GM12878 (cell line): Measurements from ENCODE around the gene LHX5. TPM values are rescaled to one million over a fixed set of nuclear protein-coding genes. Genes with fewer than 3 reads are reported as not detected.

Source experiments
- ATAC-seq: fragments of 200-7000 bp; cut with Tn5 transposase; 3 replicates; pipeline ENCODE4 v1.9.1; 2020; ENCODE audit warnings: mild to moderate bottlenecking, moderate library complexity
- BruUV-seq: library from RNA; stranded (reverse); fragments of 400-500 nt; replicated peaks from 2 replicates; lab custom pipeline; 2021; lab: Mats Ljungman, UMichigan
- CTCF ChIA-PET: fragments of 300-600 bp; sonication (Branson Sonifier 250); formaldehyde crosslinking; extraction: SDS; loops from one replicate; lab custom pipeline; 2021; ENCODE audit warnings: inconsistent platforms; lab: Yijun Ruan, JAX
- POLR2A ChIA-PET: fragments of 350-600 bp; formaldehyde crosslinking; extraction: SDS; loops from one replicate; lab custom pipeline; 2021; ENCODE audit warnings: inconsistent platforms; lab: Charles Lee
- RAD21 ChIA-PET: fragments of 300-600 bp; sonication (Branson Sonifier 250); formaldehyde crosslinking; loops from one replicate; lab custom pipeline; 2023; ENCODE audit warnings: antibody characterized with exemption; ENCODE audit not compliant: unreplicated experiment; lab: Charles Lee
- SMC1A ChIA-PET: fragments of 300-600 bp; sonication (Branson Sonifier 250); formaldehyde crosslinking; loops from one replicate; lab custom pipeline; 2023; ENCODE audit not compliant: unreplicated experiment, uncharacterized antibody; lab: Charles Lee
- DNase-seq: peaks from one replicate; pipeline ENCODE4 v3.0.0-alpha.2; 2011; ENCODE audit warnings: low read depth, low spot score
- FAIRE-seq: peaks from 3 replicates; lab custom pipeline; 2011; peaks lifted over from hg19 to GRCh38; lab: Jason Lieb, UNC
- H2AFZ ChIP-seq: 2 replicates; pipeline ENCODE4 v1.6.0; 2011; ENCODE audit warnings: low read depth, low read length, control low read depth; ENCODE audit not compliant: control insufficient read depth
- H3K27ac ChIP-seq: 2 replicates; pipeline ENCODE4 v1.5.1; 2011; ENCODE audit warnings: control low read depth; ENCODE audit not compliant: control insufficient read depth, insufficient read depth
- H3K27me3 ChIP-seq, 2 experiments: replicated peaks in 1 of 2; 2 replicates each; pipeline versions ENCODE4 v1.6.0 to v1.6.1; 2011; ENCODE audit warnings: low read length in 1 of 2; ENCODE audit not compliant: control insufficient read depth in 2 of 2, insufficient read depth in 2 of 2
- H3K36me3 ChIP-seq, 2 experiments: 2 replicates each; pipeline ENCODE4 v1.5.1; 2011; ENCODE audit warnings: low read length in 1 of 2; ENCODE audit not compliant: control insufficient read depth in 2 of 2, insufficient read depth in 2 of 2
- H3K4me1 ChIP-seq: 2 replicates; pipeline ENCODE4 v1.6.1; 2011; ENCODE audit warnings: mild to moderate bottlenecking, low read length, moderate library complexity, mixed read lengths; ENCODE audit not compliant: control insufficient read depth, insufficient read depth
- H3K4me2 ChIP-seq: 2 replicates; pipeline ENCODE4 v1.6.0; 2011; ENCODE audit warnings: control low read depth; ENCODE audit not compliant: control insufficient read depth, insufficient read depth
- H3K4me3 ChIP-seq: fragments of 200-600 bp; sonication (generic); 2 replicates; pipeline ENCODE4 v1.5.1; 2016
- H3K79me2 ChIP-seq: 2 replicates; pipeline ENCODE4 v1.6.0; 2011; ENCODE audit warnings: low read length; ENCODE audit not compliant: control insufficient read depth, insufficient read depth
- H3K9ac ChIP-seq: 2 replicates; pipeline ENCODE4 v1.8.0; 2011; ENCODE audit warnings: low read length, control low read depth, mixed read lengths; ENCODE audit not compliant: control insufficient read depth, insufficient read depth
- H3K9me3 ChIP-seq: replicated peaks from 3 replicates; pipeline ENCODE4 v1.5.1; 2011; ENCODE audit warnings: mild to moderate bottlenecking, low read length; ENCODE audit not compliant: control insufficient read depth, insufficient read depth
- H4K20me1 ChIP-seq: 2 replicates; pipeline ENCODE4 v1.6.0; 2011; ENCODE audit not compliant: control insufficient read depth, insufficient read depth
- BCL11A ChIP-seq: IDR thresholded peaks from 2 replicates; pipeline ENCODE4 v1.6.1; 2011; ENCODE audit warnings: low read depth, low read length
- CBX3 ChIP-seq: fragments of 200-600 bp; sonication (generic); IDR thresholded peaks from 2 replicates; pipeline ENCODE4 v1.6.1; 2016; ENCODE audit warnings: low read depth, borderline replicate concordance
- CUX1 ChIP-seq: IDR thresholded peaks from 2 replicates; pipeline ENCODE4 v1.6.1; 2012; ENCODE audit warnings: improper control_type of control experiment, low read depth, low read length; ENCODE audit not compliant: insufficient replicate concordance
- EP300 ChIP-seq, 2 experiments: fragments of 150-350 bp in 1 of 2; IDR thresholded peaks; 2 replicates each; pipeline ENCODE4 v1.6.1; 2011 to 2012; ENCODE audit warnings: low read depth in 2 of 2, low read length in 2 of 2, borderline replicate concordance in 1 of 2, improper control_type of control experiment in 1 of 2, inconsistent platforms in 1 of 2; ENCODE audit not compliant: control insufficient read depth in 1 of 2
- GABPA ChIP-seq: IDR thresholded peaks from 2 replicates; pipeline ENCODE4 v1.6.1; 2014; ENCODE audit warnings: antibody characterized with exemption, low read depth, mild to moderate bottlenecking, inconsistent platforms
- KAT2A ChIP-seq: conservative IDR thresholded peaks from 2 replicates; pipeline ENCODE4 v1.6.1; 2011; ENCODE audit warnings: low read depth, low read length; ENCODE audit not compliant: control insufficient read depth
- SREBF1 ChIP-seq: IDR thresholded peaks from 2 replicates; pipeline ENCODE4 v1.6.1; 2012; ENCODE audit warnings: mild to moderate bottlenecking, low read length
- SREBF2 ChIP-seq: IDR thresholded peaks from 2 replicates; pipeline ENCODE4 v1.6.1; 2012; ENCODE audit warnings: mild to moderate bottlenecking, low read length
- WRNIP1 ChIP-seq: IDR thresholded peaks from 2 replicates; pipeline ENCODE4 v1.6.1; 2011; ENCODE audit warnings: low read depth, low read length, improper control_type of control experiment, borderline replicate concordance
- ZNF384 ChIP-seq: IDR thresholded peaks from 2 replicates; pipeline ENCODE4 v1.6.1; 2012; ENCODE audit warnings: low read depth, mild to moderate bottlenecking, low read length, improper control_type of control experiment, borderline replicate concordance
- WGBS: methylation state at CpG from one replicate; pipeline ENCODE4 v1.1.6; 2016; ENCODE audit warnings: low lambda C conversion rate; ENCODE audit not compliant: insufficient replicate concordance, insufficient coverage; ENCODE audit errors: missing lambda C conversion rate; 5-methylcytosine and 5-hydroxymethylcytosine counted together
- in situ Hi-C: fragments of 300-500 bp; cut with MboI; formaldehyde crosslinking; loops from 9 replicates; pipeline ENCODE4 v1.14.3; 2018; ENCODE audit warnings: mixed read lengths
- intact Hi-C: fragments of 100-400 bp; cut with micrococcal nuclease; formaldehyde crosslinking; loops from one replicate; pipeline ENCODE4 v1.14.2; 2022; ENCODE audit not compliant: unreplicated experiment
- polyA plus RNA-seq, 11 experiments: library from polyadenylated mRNA; depleted of rRNA in 4 of 11; unstranded in 6 of 11; stranded (reverse) in 5 of 11; fragments of >200 nt; fragmentation: Nextera tagmentation in 4 of 11; fragmentation: Illumina TruSeq in 1 of 11; extraction: Ambion mirVana in 4 of 11; extraction: Trizol in 1 of 11; gene quantifications; 1 replicate in 1 of 11; 2 replicates in 10 of 11; pipeline versions ENCODE4 v1.2.1 to v1.2.3, GENCODE V29; 2011 to 2016; ENCODE audit warnings: inconsistent platforms in 2 of 11, missing spikeins in 2 of 11, low read depth in 1 of 11
- total RNA-seq, 4 experiments: library from RNA; depleted of rRNA in 3 of 4; stranded (reverse); fragments of >200 nt in 3 of 4; fragmentation: Illumina TruSeq in 1 of 4; extraction: Trizol in 1 of 4; gene quantifications; 2 replicates each; pipeline versions ENCODE4 v1.2.1 to v1.2.3, GENCODE V29; 2013 to 2021
- TF ChIP-seq, protein P1 (sequence below): fragments of 450-650 bp; formaldehyde crosslinking; IDR thresholded peaks from 2 replicates; pipeline ENCODE4 v1.4.0; 2022; ENCODE audit warnings: mild to moderate bottlenecking, moderate library complexity
- TF ChIP-seq, protein P2 (sequence below): fragments of 450-650 bp; IDR thresholded peaks from 2 replicates; pipeline ENCODE4 v1.6.1; 2017; ENCODE audit warnings: mild to moderate bottlenecking, moderate library complexity

LHX5 gene
- total and polyA plus RNA-seq, 10 of the 15 experiments (the other 5 are each of a cell fraction or from before 2014, with no cell fraction given), result 0.03 TPM; not detected in 9

DNA sequence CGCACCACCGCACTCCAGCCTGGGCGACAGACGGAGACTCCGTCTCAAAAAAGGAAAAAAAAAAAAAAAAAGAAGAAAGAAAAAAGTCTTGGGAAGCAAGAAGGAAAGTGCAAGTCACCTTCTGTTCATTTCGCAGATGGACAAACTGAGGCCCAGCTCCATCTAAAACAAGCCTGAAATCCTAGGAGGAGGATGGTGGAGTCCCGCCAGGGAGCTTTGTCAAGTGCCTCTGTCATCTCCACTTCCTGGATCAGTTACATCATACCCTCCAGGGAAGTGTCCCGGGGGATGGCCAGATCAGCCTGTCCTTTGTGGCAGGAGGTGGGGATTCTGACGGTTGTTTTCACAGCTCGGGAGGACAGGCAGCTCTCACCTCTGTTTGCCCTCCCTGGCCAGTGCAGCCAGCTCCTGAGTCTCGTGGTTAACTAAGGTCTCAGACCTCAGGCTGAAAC is 58.2 kb downstream of the LHX5 start:
- H3K4me3 ChIP-seq, result no peak overlapping the region
- FAIRE-seq (no peak), ATAC-seq (no peak; the same call in 2 of the 3 replicates), DNase-seq (no peak)
- H3K27me3 ChIP-seq, result no peaks in the 10 kb centered on the region
- ChIA-PET RAD21 (no interaction called here), CTCF (no interaction called here), SMC1A (no interaction called here), POLR2A (no interaction called here)
- no peaks in the 10 kb centered on the region for H3K36me3 ChIP-seq
- no peaks in the 10 kb centered on the region for H3K79me2 ChIP-seq
- H2AFZ ChIP-seq, result no peak overlapping the region
- WGBS, result 40% methylated on average over 11 of the region's 11 CpGs
- H3K4me1 ChIP-seq, result no peaks in the 10 kb centered on the region; the same call in 1 of the 2 replicates
- no peak overlapping the region for H3K4me2 ChIP-seq
- no peaks in the 10 kb centered on the region for H4K20me1 ChIP-seq
- no TSS peak for BruUV-seq
- H3K9me3 ChIP-seq, result no peaks in the 10 kb centered on the region
- H3K9ac ChIP-seq, result no peak overlapping the region
- in situ Hi-C loops (no loop called here), intact Hi-C loops (no loop called here)
- H3K27ac ChIP-seq, result no peak overlapping the region
- TF ChIP-seq EP300 (IDR thresholded peaks at IDR 0.05; ENCODE audit: borderline replicate concordance in 1 of 2, control insufficient read depth in 1 of 2, low read depth in 2 of 2, low read length in 2 of 2), result no peak
- TF ChIP-seq, protein P1, sequence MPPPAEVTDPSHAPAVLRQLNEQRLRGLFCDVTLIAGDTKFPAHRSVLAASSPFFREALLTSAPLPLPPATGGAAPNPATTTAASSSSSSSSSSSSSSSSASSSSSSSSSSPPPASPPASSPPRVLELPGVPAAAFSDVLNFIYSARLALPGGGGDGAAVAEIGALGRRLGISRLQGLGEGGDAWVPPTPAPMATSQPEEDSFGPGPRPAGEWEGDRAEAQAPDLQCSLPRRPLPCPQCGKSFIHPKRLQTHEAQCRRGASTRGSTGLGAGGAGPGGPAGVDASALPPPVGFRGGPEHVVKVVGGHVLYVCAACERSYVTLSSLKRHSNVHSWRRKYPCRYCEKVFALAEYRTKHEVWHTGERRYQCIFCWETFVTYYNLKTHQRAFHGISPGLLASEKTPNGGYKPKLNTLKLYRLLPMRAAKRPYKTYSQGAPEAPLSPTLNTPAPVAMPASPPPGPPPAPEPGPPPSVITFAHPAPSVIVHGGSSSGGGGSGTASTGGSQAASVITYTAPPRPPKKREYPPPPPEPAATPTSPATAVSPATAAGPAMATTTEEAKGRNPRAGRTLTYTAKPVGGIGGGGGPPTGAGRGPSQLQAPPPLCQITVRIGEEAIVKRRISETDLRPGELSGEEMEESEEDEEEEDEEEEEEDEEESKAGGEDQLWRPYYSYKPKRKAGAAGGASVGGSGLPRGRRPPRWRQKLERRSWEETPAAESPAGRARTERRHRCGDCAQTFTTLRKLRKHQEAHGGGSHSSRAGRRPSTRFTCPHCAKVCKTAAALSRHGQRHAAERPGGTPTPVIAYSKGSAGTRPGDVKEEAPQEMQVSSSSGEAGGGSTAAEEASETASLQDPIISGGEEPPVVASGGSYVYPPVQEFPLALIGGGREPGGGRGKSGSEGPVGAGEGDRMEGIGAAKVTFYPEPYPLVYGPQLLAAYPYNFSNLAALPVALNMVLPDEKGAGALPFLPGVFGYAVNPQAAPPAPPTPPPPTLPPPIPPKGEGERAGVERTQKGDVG, result no peak
- TF ChIP-seq, protein P2, sequence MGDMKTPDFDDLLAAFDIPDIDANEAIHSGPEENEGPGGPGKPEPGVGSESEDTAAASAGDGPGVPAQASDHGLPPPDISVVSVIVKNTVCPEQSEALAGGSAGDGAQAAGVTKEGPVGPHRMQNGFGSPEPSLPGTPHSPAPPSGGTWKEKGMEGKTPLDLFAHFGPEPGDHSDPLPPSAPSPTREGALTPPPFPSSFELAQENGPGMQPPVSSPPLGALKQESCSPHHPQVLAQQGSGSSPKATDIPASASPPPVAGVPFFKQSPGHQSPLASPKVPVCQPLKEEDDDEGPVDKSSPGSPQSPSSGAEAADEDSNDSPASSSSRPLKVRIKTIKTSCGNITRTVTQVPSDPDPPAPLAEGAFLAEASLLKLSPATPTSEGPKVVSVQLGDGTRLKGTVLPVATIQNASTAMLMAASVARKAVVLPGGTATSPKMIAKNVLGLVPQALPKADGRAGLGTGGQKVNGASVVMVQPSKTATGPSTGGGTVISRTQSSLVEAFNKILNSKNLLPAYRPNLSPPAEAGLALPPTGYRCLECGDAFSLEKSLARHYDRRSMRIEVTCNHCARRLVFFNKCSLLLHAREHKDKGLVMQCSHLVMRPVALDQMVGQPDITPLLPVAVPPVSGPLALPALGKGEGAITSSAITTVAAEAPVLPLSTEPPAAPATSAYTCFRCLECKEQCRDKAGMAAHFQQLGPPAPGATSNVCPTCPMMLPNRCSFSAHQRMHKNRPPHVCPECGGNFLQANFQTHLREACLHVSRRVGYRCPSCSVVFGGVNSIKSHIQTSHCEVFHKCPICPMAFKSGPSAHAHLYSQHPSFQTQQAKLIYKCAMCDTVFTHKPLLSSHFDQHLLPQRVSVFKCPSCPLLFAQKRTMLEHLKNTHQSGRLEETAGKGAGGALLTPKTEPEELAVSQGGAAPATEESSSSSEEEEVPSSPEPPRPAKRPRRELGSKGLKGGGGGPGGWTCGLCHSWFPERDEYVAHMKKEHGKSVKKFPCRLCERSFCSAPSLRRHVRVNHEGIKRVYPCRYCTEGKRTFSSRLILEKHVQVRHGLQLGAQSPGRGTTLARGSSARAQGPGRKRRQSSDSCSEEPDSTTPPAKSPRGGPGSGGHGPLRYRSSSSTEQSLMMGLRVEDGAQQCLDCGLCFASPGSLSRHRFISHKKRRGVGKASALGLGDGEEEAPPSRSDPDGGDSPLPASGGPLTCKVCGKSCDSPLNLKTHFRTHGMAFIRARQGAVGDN, result no peak
- no peak for TF ChIP-seq CBX3
- no peak for TF ChIP-seq BCL11A
- TF ChIP-seq ZNF384, result no peak
- no peak for TF ChIP-seq SREBF2
- no peak for TF ChIP-seq KAT2A
- TF ChIP-seq GABPA, result no peak
- TF ChIP-seq SREBF1, result no peak
- TF ChIP-seq WRNIP1, result no peak
- TF ChIP-seq CUX1, result no peak
